Endodermal cell (in vitro differentiated cells): ENCODE data around the gene MPRIP. TPM values are rescaled to one million over a fixed set of nuclear protein-coding genes. Genes with fewer than 3 reads are reported as not detected.

Experiments
- DNase-seq: peaks from one replicate; pipeline ENCODE4 v3.0.0-alpha.2; 2017
- H3K27ac ChIP-seq: 2 replicates; pipeline ENCODE4 v1.5.1; 2013; ENCODE audit warnings: mild to moderate bottlenecking, low read depth, low read length, moderate library complexity
- H3K27me3 ChIP-seq: 2 replicates; pipeline ENCODE4 v1.6.1; 2013; ENCODE audit warnings: mild to moderate bottlenecking, low read length, moderate library complexity; ENCODE audit not compliant: insufficient read depth, control insufficient read depth, poor library complexity, severe bottlenecking
- H3K36me3 ChIP-seq: 2 replicates; pipeline ENCODE4 v1.7.0; 2013; ENCODE audit warnings: mild to moderate bottlenecking, low read length, moderate library complexity; ENCODE audit not compliant: control insufficient read depth, insufficient read depth
- H3K4me1 ChIP-seq: one replicate; pipeline ENCODE4 v1.7.0; 2013; ENCODE audit warnings: low read length; ENCODE audit not compliant: control insufficient read depth, insufficient read depth
- H3K4me3 ChIP-seq: 2 replicates; pipeline ENCODE4 v1.5.1; 2013; ENCODE audit warnings: mild to moderate bottlenecking, low read length, moderate library complexity
- H3K9ac ChIP-seq: 2 replicates; pipeline ENCODE4 v1.6.1; 2013; ENCODE audit warnings: mild to moderate bottlenecking, low read length, moderate library complexity; ENCODE audit not compliant: poor library complexity, severe bottlenecking; ENCODE audit errors: extremely low read depth
- H3K9me3 ChIP-seq: 2 replicates; pipeline ENCODE4 v1.6.1; 2013; ENCODE audit warnings: mild to moderate bottlenecking, low read length, moderate library complexity; ENCODE audit not compliant: control insufficient read depth
- H3K27ac Mint-ChIP-seq: 2 replicates; pipeline ENCODE4 v1.8.0; 2020; ENCODE audit warnings: mixed read lengths
- H3K27me3 Mint-ChIP-seq: 2 replicates; pipeline ENCODE4 v1.8.0; 2021; ENCODE audit warnings: mild to moderate bottlenecking, mixed read lengths; ENCODE audit not compliant: insufficient read depth
- H3K36me3 Mint-ChIP-seq: 2 replicates; pipeline ENCODE4 v1.8.0; 2020; ENCODE audit warnings: low read depth, mixed read lengths
- H3K4me1 Mint-ChIP-seq: 2 replicates; pipeline ENCODE4 v1.8.0; 2020; ENCODE audit warnings: mixed read lengths
- H3K4me3 Mint-ChIP-seq: 2 replicates; pipeline ENCODE4 v1.8.0; 2020; ENCODE audit warnings: mild to moderate bottlenecking, moderate library complexity, mixed read lengths
- H3K9me3 Mint-ChIP-seq: 2 replicates; pipeline ENCODE4 v1.8.0; 2020; ENCODE audit warnings: mild to moderate bottlenecking, mixed read lengths
- CTCF ChIP-seq: fragments of 200-600 bp; sonication (generic); conservative IDR thresholded peaks from 2 replicates; pipeline ENCODE4 v1.5.0; 2021; ENCODE audit warnings: antibody characterized with exemption, mild to moderate bottlenecking
- WGBS, 2 experiments: methylation state at CpG; one replicate each; pipeline versions ENCODE4 v1.1.5 to v1.1.7; 2013; ENCODE audit warnings: missing lambda C conversion rate in 2 of 2, mixed read lengths in 1 of 2; ENCODE audit not compliant: insufficient coverage in 1 of 2, insufficient read length in 1 of 2; 5-methylcytosine and 5-hydroxymethylcytosine counted together
- total RNA-seq, 2 donors: library from RNA; stranded (reverse); fragmentation: NEBNext Ultra II Directional in 1 of 2; extraction: Animal tissue kit (Norgen Biotek cat#: 25700) in 1 of 2; gene quantifications; 2 replicates in 1 of 2; 3 replicates in 1 of 2; pipeline ENCODE4 v1.2.1, GENCODE V29; 2021

Gene MPRIP
- total RNA-seq, 2 donors from 2014 or later, result 154 to 155 TPM

DNA sequence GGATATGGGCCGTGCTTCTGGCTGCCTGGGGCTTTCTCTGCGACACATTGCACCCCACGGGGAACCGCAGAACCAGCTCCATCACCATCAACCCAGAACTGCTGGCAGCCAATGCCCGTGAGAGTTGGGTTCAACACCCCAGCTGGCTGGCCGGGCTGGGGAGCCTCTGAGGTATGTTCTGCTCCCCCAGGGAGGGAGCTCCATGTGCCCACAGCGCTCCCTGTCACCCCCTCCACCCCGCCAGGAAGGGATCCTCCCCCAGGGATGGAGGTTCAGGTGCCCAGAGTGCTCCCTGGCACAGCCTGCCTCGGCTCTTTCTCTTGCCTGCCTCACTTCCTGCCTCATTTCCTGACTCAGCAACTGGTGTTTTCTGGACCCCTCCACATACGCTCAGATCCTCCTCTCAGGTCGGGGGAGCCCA lies 24.2 kb upstream of the MPRIP start:
- H3K4me3 ChIP-seq, result no peak overlapping the region
- H3K36me3 ChIP-seq, result no peaks in the 10 kb centered on the region
- Mint-ChIP-seq H3K27ac (peak overlapping the region; percentile 62), H3K27me3 (peaks cover 3% of the 10 kb centered on the region), H3K4me3 (no peak overlapping the region), H3K4me1 (peaks cover 4% of the 10 kb centered on the region), H3K9me3 (no peaks in the 10 kb centered on the region), H3K36me3 (no peaks in the 10 kb centered on the region)
- WGBS, 2 experiments, result 90 to 91% methylated on average over 5 to 11 of the region's 11 CpGs
- H3K4me1 ChIP-seq, result no peaks in the 10 kb centered on the region
- H3K9me3 ChIP-seq, result no peaks in the 10 kb centered on the region
- no peak overlapping the region for H3K9ac ChIP-seq
- TF ChIP-seq CTCF, result no peak
- H3K27ac ChIP-seq, result no peak overlapping the region
- H3K27me3 ChIP-seq, result no peaks in the 10 kb centered on the region
- DNase-seq, result peak; percentile 45

DNA sequence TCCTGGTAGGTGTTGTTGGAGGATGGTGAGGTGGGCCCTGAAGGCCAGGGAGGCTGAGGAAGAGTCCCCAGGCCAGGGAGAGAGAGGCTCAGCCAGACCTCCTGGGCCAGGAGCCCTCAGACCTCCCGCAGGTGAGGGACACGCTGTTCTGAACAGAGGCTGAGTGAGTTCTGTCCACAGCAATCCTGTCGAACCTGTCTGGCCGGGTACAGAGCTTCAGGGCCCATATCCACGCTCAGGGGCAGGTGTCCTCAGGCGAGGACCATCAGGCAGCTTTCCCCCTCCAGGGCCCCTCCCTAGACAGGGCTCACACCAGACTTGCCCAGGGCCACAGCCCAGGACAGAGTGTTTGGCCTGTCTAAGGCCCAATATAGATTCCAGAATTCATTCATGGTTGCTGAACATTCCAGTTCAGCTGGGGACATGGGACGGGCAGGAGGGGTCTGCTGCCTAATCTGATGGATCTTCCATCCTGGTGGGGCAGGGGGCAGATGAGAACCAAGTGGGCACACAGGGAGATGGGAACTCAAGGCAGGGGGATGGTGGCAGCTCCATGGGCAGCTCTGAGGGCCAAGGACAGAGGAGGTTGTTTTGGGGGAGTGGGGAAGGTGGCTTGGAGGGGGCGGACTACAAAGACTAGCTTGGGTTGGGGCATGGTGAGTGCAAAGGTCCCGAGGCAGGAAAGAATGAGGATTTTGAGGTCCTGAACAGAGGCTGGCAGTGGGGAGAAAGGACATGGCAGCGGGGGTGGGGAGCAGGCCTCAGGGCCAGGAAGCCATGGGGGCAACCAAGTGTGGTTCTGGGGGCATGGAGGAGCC lies 23.4 kb upstream of the MPRIP start:
- Histone ChIP-seq H3K4me1 (no peaks in the 10 kb centered on the region), H3K9ac (no peak overlapping the region), H3K4me3 (no peak overlapping the region), H3K27ac (no peak overlapping the region), H3K27me3 (no peaks in the 10 kb centered on the region), H3K36me3 (no peaks in the 10 kb centered on the region), H3K9me3 (no peaks in the 10 kb centered on the region)
- Mint-ChIP-seq H3K4me3 (no peak overlapping the region), H3K27me3 (peaks cover 3% of the 10 kb centered on the region), H3K36me3 (no peaks in the 10 kb centered on the region), H3K9me3 (no peaks in the 10 kb centered on the region), H3K27ac (peak overlapping the region; percentile 62), H3K4me1 (peaks cover 4% of the 10 kb centered on the region)
- TF ChIP-seq CTCF, result no peak
- DNase-seq, result peak; percentile 58
- 92 to 93% methylated on average over 4 to 10 of the region's 10 CpGs for WGBS, 2 experiments

DNA sequence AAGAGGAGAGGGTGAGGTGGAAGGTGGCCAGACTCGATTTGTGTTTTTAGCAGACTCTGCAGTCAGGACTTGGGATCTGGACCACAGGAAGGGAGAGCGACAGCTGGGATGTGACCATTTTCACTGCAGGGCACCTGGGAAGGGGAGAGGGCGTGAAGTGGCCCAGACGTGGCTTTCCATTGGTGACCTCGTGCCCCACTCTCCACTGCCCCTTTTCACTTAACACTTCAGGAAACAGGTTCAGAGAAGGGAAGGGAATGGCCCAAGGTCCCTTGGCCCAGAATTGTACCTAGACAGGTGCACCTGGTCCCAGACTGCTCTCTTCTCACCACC lies 22.9 kb upstream of the MPRIP start:
- peak overlapping the region; percentile 26 for H3K27ac Mint-ChIP-seq

More for the DNA sequence above, 22.9 kb upstream of the MPRIP start:
- H3K9ac ChIP-seq, result no peak overlapping the region
- H3K36me3 ChIP-seq, result no peaks in the 10 kb centered on the region
- Mint-ChIP-seq H3K27me3 (no peaks in the 10 kb centered on the region), H3K9me3 (no peaks in the 10 kb centered on the region), H3K36me3 (no peaks in the 10 kb centered on the region), H3K4me1 (peaks cover 4% of the 10 kb centered on the region), H3K4me3 (no peak overlapping the region)
- no peaks in the 10 kb centered on the region for H3K27me3 ChIP-seq
- H3K27ac ChIP-seq, result no peak overlapping the region
- H3K4me3 ChIP-seq, result no peak overlapping the region
- WGBS, 2 experiments, result 92 to 95% methylated on average over 2 to 5 of the region's 5 CpGs
- H3K4me1 ChIP-seq, result no peaks in the 10 kb centered on the region
- TF ChIP-seq CTCF, result no peak
- H3K9me3 ChIP-seq, result no peaks in the 10 kb centered on the region
- DNase-seq, result peak; percentile 52
